HEK293 (cell line): ENCODE results near the gene SFR1.

Experiments
- CTCF ChIP-seq: fragments of 450-650 bp; formaldehyde crosslinking; IDR thresholded peaks from 2 replicates; pipeline ENCODE4 v1.5.1; 2016; ENCODE audit warnings: missing biosample characterization, missing genetic modification characterization
- GLIS1 ChIP-seq: fragments of 450-650 bp; formaldehyde crosslinking; IDR thresholded peaks from 2 replicates; pipeline ENCODE4 v1.5.1; 2016; ENCODE audit warnings: missing biosample characterization, missing genetic modification characterization
- SCRT1 ChIP-seq: fragments of 450-650 bp; formaldehyde crosslinking; IDR thresholded peaks from 2 replicates; pipeline ENCODE4 v1.5.1; 2016; ENCODE audit warnings: missing biosample characterization, missing genetic modification characterization, borderline replicate concordance
- ZBTB44 ChIP-seq: fragments of 450-650 bp; IDR thresholded peaks from 2 replicates; pipeline ENCODE4 v1.5.1; 2018; ENCODE audit warnings: missing biosample characterization, mild to moderate bottlenecking, missing genetic modification characterization
- ZNF416 ChIP-seq: fragments of 450-650 bp; formaldehyde crosslinking; IDR thresholded peaks from 2 replicates; pipeline ENCODE4 v1.5.1; 2016; ENCODE audit warnings: missing biosample characterization, missing genetic modification characterization
- ZNF785 ChIP-seq: fragments of 450-650 bp; formaldehyde crosslinking; IDR thresholded peaks from 2 replicates; pipeline ENCODE4 v1.5.1; 2016; ENCODE audit warnings: missing biosample characterization, missing genetic modification characterization

GRCh38 chr10:104104926-104105325, 17.0 kb upstream of the SFR1 start:
- TF ChIP-seq CTCF (tag by site-specific recombination) (no peak), ZBTB44 (tag by site-specific recombination) (no peak), ZNF785 (tag by site-specific recombination) (no peak), ZNF416 (tag by site-specific recombination) (no peak), GLIS1 (tag by site-specific recombination) (no peak), SCRT1 (tag by site-specific recombination) (no peak)
